ENCODE data around the gene FAM204A.

The FAM204A gene

GRCh38 chr10:118278649-118279048, 63.5 kb downstream of the FAM204A start:
- no peaks in the 10 kb centered on the region for H3K36me3 ChIP-seq (ENCODE audit: control insufficient read depth, insufficient read depth, low read length)
- H3K4me3 ChIP-seq (replicated peaks; ENCODE audit: low read depth, low read length) = no peak overlapping the region
- DNase-seq (ENCODE audit: extremely low read depth, insufficient read length) = no peak
- no peak for TF ChIP-seq CTCF (IDR thresholded peaks at IDR 0.05; ENCODE audit: insufficient read depth, low read length, poor library complexity, severe bottlenecking)
- H3K27me3 ChIP-seq (replicated peaks; ENCODE audit: control insufficient read depth, insufficient read depth, low read length) = no peaks in the 10 kb centered on the region

- Histone ChIP-seq H3K4me3 (replicated peaks; ENCODE audit: low read depth, low read length) (no peak overlapping the region), H3K36me3 (ENCODE audit: control insufficient read depth, insufficient read depth, low read length) (no peaks in the 10 kb centered on the region), H3K27me3 (replicated peaks; ENCODE audit: control insufficient read depth, insufficient read depth, low read length) (no peaks in the 10 kb centered on the region)
- TF ChIP-seq CTCF (IDR thresholded peaks at IDR 0.05; ENCODE audit: insufficient read depth, low read length, poor library complexity, severe bottlenecking) = no peak
- no peak for DNase-seq (ENCODE audit: extremely low read depth, insufficient read length)
Measured at GRCh38 chr10:118277871-118278270, 64.3 kb downstream of the FAM204A start.

- H3K27me3 ChIP-seq (replicated peaks; ENCODE audit: control insufficient read depth, insufficient read depth, low read length) = no peaks in the 10 kb centered on the region
- H3K36me3 ChIP-seq (ENCODE audit: control insufficient read depth, insufficient read depth, low read length) = no peaks in the 10 kb centered on the region
- H3K4me3 ChIP-seq (replicated peaks; ENCODE audit: low read depth, low read length) = no peak overlapping the region
- no peak for TF ChIP-seq CTCF (IDR thresholded peaks at IDR 0.05; ENCODE audit: insufficient read depth, low read length, poor library complexity, severe bottlenecking)
- no peak for DNase-seq (ENCODE audit: extremely low read depth, insufficient read length)
Measured at GRCh38 chr10:118276727-118277126, 65.4 kb downstream of the FAM204A start.

GRCh38 chr10:118276204-118276603, 65.9 kb downstream of the FAM204A start:
- H3K4me3 ChIP-seq (replicated peaks; ENCODE audit: low read depth, low read length) = no peak overlapping the region
- no peak for DNase-seq (ENCODE audit: extremely low read depth, insufficient read length)
- H3K36me3 ChIP-seq (ENCODE audit: control insufficient read depth, insufficient read depth, low read length) = no peaks in the 10 kb centered on the region
- no peak for TF ChIP-seq CTCF (IDR thresholded peaks at IDR 0.05; ENCODE audit: insufficient read depth, low read length, poor library complexity, severe bottlenecking)
- H3K27me3 ChIP-seq (replicated peaks; ENCODE audit: control insufficient read depth, insufficient read depth, low read length) = no peaks in the 10 kb centered on the region

- no peak for DNase-seq (ENCODE audit: extremely low read depth, insufficient read length)
- no peak overlapping the region for H3K4me3 ChIP-seq (replicated peaks; ENCODE audit: low read depth, low read length)
- TF ChIP-seq CTCF (IDR thresholded peaks at IDR 0.05; ENCODE audit: insufficient read depth, low read length, poor library complexity, severe bottlenecking) = no peak
- peaks cover 2% of the 10 kb centered on the region for H3K27me3 ChIP-seq (replicated peaks; ENCODE audit: control insufficient read depth, insufficient read depth, low read length)
- no peaks in the 10 kb centered on the region for H3K36me3 ChIP-seq (ENCODE audit: control insufficient read depth, insufficient read depth, low read length)
Measured at GRCh38 chr10:118273662-118274061, 68.5 kb downstream of the FAM204A start.

- TF ChIP-seq CTCF (IDR thresholded peaks at IDR 0.05; ENCODE audit: insufficient read depth, low read length, poor library complexity, severe bottlenecking) = no peak
- Histone ChIP-seq H3K4me3 (replicated peaks; ENCODE audit: low read depth, low read length) (no peak overlapping the region), H3K36me3 (ENCODE audit: control insufficient read depth, insufficient read depth, low read length) (no peaks in the 10 kb centered on the region), H3K27me3 (replicated peaks; ENCODE audit: control insufficient read depth, insufficient read depth, low read length) (peaks cover 4% of the 10 kb centered on the region)
- no peak for DNase-seq (ENCODE audit: extremely low read depth, insufficient read length)
Measured at GRCh38 chr10:118272767-118273166, 69.4 kb downstream of the FAM204A start.

All from GM06990 (cell line).